AG08396 (cell line): ENCODE measurements around the gene MAD1L1.
A peak's percentile ranks its signal among the peaks of the same experiment; 100 is the strongest.

Source experiments
- DNase-seq: peaks from one replicate; pipeline ENCODE4 v3.0.0; 2012; ENCODE audit warnings: low spot score, mixed read lengths

The MAD1L1 gene

DNA sequence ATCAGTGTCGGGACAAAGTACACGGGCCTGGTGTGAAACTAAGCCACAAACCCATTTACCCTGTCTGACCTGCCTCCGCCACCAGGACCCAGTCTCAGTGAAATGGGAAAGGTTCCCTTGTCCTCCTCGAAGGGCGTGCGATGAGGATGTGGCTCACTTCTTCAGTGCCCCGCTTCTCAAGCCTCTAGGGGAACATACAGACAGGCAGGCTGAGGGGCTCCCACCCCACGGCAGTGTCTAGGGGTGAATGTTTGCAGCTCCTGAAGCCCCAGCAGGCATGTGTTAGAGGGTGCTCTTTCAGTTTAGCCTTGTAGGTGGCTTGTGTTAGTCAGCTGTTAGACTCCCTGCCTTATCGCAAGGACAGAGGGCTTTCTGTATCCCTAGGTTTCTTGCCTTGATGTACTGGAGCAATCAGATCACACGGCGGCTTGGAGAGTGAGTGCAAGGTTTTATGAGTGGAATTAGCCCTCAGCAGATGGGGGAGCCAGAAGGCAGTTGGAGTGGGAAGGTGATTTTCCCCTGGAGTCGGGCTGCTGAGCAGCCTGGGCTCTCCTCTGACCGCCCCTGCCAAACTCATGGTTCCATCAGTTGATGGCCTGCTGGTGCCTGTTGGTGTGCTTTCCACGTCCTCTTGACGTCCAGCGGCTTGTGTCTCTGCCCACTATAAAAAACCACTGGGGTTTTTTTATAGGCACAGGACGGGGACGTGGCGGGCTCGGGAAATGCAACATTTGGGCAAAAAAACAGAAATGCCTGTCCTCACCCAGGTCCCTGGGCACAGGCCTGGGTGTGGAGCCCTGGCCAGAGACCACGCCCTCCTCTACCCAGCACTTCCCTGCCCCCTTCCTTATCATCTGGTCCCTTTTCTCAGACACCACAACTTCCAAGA is 10.0 kb upstream of the MAD1L1 start:
- peak; percentile 52 for DNase-seq

DNA sequence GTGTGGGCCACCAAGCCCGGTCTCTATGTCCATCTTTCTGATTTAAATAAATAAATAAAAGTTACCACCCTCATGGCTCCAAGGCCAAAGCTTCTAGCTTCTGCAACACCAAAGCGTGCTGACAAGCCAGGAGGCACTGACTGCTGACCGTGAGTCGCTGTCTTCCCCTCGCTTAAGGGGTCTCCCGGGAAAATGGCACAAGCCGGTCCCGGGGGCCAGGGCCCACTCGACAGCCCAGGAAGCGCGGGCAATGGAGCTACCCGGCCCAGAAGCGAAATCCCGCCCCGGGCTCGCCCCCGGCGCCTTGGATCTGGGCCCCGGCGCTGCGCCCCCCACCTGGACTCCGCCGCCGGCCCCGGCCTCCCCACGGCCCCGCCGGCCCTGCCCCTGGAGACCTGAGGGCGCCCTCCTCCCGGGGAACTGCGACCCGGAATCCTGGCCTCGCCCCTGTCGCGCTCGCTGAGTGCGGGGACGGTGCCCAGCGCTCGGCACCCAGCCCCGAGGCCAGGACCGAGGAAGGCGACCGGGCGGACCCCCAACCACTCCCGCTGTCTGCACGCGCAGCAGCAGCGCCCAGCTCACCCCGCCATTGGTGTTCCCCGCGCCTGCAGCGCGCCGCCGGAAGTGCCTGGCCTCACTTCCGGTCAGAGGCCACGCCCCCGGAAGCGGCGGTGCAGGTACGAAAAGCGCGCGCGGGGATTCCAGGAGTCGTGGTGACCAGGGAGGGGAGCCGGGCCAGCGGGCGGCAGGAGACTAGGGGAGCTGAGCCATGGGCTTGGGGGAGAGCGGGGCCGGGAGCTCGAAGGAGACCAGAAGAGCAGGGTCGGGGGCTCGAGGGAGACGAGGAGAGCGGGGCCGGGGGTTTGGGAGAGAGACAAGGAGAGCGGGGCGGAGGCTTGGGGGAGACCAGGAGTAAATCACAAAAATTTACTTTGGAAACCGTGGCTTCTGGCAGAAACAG is 9.1 kb upstream of the MAD1L1 start, which contains the start of the genes MRM2 and NUDT1:
MRM2 (minus strand) TSS at position 626 of the 961 bp plus-strand sequence; CDS start at position 590, 36 bp downstream.
NUDT1 (plus strand) TSS at position 647 of the 961 bp plus-strand sequence. CDS start 2,349 bp downstream, outside the sequence.
- peak; percentile 92 for DNase-seq

DNA sequence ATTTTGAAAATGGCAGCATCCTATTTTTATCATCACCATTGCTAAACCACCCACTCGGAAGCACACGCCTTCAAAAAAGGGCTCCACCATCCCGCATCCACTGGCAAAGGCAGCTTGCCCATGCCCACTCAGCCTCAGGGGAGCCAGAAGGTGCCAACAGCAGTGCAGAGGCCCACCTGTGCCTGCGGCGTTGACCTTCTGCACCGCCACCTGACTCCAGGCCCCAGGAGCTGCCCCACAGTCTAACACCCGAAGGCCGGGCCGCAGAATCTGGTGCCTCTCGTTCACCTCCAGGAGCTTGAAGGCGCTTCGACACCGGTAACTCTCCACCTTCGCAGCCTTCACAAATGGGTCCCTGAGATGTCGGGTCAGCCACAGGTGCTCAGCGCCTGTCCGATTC is 6.5 kb upstream of the MAD1L1 start:
- no peak for DNase-seq

DNA sequence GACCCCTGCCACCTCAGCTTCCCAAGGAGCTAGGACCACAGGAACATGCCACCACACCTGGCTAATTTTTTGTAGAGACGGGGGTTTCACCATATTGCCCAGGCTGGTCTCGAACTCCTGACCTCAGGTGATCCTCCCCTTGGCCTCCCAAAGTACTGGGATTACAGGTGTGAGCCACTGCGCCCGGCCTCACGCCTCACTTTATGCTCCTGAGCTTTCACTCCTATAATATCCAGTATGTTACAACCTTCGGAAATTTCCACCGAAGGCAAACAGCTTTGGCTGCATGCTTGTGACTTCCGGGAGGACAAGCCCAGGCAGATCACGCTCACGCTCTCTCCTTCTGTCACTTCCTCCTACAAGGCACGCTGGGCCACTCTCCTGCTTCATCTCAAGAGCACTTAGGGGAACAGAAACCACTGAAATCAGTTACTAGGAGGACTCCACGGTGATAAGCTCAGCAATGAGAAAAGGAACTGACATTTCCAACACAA is 4.4 kb upstream of the MAD1L1 start:
- DNase-seq: no peak

DNA sequence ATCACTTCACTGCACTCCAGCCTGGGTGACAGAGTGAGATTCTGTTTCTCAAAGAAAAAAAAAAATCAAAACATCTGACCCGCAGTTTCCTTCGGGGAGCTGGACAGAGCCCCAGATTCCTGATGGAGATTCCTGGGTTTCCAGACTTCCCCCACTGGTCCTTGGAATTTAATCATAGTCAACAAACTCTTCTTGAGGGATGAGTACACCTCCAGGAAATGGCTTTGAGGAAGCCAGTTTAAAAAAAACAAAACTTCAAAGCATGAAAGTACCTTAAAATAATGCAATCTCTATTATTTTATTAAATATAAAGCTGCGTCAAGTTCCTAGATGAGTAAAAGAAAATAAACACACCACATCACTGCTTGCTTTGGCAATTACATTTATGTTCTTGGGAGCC is 1.2 kb upstream of the MAD1L1 start:
- DNase-seq: no peak

DNA sequence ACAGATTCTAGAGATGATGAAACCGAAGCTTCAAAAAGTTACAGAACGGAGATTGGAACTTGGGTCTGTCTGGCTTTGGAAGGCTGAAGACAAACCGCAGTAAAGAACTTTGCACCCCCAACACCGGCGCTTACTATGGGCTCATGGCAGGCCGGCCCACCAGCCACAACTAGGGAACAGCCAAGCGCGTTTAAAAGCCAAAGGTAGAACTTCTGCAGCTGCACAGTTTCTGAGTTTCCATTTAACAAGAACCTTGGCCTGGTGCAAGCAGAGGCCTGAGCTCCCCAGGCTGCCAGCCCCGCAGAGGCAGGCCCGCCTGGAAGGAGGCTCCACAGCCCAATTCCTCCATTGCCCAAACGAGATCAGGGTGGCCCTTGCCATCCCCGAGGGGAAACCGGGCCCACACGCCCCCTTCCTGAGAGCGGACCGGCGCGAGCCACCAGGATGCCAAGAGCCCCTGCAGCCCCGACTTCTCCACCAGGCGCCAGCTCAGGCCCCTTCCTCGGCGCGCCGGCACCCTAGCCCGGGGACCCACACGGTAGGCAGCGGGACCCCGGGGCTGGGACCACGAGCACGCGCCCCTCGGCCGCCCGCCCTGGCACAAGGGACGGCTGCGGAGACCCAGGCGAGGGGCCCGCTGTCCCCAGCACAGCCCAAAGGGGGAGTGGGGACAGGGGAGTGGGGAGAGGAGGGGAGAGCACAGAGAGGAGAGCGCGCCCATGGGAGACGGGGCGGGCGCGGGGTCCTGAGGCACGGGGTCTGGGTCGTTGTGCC is 566 bp downstream of the MAD1L1 start:
- DNase-seq: peak; percentile 49

DNA sequence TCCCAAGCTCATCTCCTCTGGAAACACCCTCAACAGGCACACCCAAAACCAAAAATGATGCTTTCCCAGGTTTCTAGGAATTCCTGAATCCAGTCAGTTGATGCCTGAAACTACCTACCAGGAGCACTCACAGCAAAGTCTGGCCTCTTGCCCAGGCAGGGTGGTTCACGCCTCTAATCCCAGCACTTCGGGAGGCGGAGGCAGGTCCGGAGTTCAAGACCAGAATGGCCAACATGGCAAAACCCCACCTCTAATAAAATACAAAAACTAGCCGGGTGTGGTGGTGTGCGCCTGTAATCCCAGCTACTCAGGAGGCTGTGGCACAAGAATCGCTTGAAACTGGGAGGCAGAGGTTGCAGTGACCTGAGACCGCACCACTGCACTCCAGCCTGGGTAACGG is 1.9 kb downstream of the MAD1L1 start:
- DNase-seq: no peak

DNA sequence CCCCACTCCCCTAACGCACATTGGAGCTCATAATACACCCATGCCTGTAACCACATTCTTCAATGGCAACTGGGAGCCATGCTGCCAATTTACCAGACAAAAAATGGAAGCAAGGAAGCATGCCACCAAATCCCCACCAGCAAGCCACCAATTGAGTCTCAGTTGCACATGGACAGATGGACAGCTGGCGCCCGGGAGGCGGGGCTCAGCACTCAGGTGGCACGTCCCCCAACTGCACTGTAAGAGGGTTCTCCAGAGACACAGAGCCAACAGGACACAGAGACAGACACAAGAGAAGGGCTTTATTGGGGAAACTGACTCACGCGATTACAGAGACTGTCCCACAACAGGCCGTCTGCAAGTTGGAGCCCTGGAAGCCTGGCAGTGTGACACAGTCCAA is 2.5 kb downstream of the MAD1L1 start:
- no peak for DNase-seq

DNA sequence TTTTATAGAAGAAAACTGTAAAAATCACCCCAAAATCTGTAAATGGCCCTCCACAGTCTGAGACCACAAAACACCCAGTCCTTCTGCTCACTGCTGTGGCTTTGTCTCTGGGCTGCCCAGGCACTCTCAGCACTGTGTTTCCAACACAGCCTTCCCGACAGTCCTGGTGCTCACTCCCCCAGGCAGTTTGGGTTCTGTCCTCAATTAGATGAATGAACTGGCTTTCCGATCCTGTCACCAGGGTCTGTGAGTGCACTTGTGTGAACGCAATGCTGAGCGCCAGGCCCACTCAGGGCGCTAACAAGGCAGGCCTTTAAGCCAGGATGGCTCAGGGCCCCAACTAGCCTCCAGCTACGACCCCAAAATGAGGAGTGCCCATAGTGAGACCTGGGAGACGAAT is 3.3 kb downstream of the MAD1L1 start:
- DNase-seq: no peak

DNA sequence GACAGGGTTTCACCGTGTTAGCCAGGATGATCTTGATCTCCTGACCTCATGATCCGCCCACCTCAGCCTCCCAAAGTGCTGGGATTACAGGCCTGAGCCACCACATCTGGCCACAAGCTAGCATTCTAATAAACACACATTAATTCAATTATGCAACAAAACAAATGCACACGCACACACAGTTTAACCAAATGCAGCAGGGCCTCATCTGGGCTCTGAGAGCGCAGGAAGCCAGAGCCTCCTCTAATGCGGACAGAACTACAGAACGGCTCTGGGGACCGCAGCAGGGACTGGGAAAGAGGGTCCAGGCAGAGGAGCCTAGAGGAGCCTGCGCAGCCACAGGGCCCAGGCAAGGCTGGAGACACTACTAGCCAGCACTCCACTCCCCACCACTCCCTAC is 3.8 kb downstream of the MAD1L1 start:
- DNase-seq: no peak

DNA sequence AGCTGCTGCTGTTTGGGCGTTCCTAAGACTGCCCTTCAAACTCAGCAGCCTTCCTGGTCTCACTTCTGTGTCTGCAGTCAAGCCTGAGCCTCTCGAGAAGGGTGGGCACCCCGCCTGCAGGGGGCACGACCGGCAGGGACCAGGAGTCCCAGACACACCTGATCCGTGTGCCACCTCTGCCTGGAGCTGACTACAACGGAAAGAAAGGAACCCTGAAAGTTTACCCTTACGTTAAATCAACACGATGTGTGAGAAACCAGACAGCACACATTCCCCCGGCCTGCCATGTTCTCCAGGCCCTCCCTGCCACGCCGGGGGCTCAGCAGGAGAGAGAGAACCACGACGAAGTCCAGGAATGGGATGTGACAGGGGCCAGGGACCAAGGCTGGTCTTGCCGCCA is 5.0 kb downstream of the MAD1L1 start:
- no peak for DNase-seq

DNA sequence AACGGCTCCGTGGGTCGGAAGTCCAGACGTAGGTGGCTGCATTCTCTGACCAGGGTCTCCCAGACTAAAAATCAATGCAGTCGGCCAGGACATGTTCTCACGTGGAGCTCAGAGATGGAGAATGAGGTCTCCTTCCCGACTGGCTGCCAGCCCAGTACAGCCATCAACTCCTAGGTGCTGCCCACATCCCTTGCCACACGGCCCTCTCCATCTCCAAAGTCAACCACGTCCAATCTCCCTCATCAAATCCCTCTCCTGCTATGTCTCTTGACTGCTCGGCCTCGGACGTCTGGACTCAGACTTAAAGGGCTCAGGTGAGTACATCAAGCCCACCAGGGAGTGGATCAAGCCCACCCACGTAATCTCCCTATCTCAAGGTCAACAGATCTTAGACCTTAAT is 6.9 kb downstream of the MAD1L1 start:
- DNase-seq: no peak

DNA sequence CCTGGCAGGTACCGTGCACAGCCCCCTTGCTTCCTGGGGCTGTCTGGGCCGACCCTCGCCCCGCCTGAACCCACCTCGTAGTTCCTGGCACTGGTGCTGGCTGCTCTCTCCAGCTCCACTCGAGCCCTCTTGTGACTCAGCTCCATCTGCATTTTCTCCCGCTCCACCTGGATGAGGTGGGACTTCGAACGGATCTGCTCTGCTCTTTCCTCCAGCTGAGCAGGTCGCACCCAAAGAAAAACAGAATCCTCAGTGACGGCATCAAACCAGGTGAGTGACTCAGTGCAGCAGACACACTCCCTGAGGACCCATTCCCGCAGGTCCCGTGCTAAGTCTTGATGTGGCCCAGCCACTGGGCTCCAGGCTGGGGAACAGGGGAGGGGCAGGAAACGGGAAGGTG is 7.4 kb downstream of the MAD1L1 start:
- DNase-seq: no peak

DNA sequence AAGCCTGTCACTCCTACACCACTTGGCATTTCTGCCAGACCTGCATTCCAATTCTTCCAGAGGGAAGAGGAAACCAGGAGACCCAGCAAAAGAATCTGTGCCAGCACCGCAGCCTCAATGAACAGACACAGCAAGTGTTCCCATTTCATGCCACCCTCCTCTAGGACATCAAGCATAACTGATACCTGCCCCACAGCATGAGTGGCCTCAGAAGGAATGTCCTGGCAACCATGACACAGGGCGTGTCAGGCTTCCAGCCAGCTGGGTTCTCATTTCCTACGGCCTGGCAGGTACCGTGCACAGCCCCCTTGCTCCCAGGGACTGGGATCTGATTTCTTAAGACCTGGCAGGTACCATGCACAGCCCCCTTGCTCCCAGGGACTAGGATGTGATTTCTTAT is 7.8 kb downstream of the MAD1L1 start:
- DNase-seq: no peak

DNA sequence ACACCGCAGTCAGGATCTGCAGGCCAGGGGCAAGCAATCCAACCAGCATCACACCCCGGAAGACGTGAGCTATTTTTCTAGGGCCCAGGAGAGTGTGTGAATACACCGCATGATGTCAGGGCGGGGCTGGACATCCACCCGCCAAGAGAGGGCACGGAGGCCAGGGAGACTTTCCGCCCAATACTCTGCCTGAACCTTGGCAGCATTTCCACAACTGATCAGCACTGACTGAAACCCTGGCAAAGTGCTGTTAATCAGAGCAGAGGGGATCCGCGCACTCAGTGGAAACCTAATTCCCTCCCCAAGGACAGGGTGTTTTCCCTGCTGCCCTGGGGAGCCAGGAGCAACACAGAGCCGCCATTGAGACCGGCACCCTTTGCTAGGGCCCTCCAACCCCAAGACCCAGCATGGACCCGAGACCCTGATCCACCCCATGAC is 8.2 kb downstream of the MAD1L1 start:
- no peak for DNase-seq

DNA sequence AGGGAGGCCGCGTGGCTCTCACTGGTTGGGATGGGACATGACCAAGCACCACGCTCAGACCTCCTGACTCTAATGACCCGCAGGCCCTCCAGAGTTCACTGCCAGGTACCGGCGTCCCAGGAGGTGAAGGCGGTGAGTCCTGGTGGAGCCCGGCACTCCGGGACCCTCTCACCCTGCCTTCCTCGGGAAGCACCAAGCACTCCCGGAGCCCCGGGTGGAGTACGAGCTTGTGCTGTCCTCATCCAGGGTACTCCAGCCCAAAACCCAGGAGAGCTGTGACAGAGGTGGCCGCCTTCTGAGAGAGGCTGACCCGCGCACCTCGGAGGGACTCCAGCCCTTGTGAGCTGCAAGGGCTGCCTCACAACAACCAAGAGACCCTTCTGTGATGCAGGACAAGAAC is 9.4 kb downstream of the MAD1L1 start:
- no peak for DNase-seq

DNA sequence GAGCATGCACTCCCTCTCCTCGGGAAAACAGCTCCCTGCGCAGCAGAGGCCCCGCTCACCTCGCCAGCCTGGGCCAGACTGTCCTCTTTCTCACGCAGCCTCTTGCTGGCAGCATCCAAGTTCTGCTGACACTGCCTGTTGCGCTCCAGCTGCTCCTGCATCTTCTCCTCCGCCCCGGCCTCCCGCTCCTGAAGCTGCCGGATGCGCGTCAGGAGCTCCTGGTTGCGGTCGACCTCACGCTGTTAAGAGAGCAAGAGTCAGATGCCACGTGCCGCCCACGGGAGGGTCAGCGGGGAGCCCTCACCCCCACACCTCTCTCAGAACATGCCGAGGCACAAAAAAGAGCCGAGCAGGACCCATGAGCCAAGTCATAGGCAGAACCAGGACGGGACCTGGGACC is 10.2 kb downstream of the MAD1L1 start:
- DNase-seq: no peak

DNA sequence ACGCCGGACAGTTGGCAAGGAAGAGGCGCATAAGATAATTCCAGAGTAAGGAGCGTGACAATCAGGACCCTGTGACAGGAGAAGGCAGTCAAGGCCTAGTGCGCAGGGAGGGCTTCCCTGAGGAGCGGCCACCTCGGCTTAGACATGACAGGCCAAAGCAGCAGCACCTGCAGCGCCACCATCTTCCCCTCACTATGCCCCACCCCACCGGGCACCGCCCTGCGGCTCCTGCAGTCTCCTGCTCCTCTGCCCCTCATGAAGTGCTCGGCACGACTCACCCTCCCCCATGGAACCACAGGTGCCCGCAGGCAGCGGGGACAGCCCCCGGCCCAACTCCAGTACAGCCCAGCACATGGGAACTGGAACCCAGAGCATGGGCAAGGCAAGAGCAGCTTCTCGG is 11.8 kb downstream of the MAD1L1 start:
- no peak for DNase-seq

DNA sequence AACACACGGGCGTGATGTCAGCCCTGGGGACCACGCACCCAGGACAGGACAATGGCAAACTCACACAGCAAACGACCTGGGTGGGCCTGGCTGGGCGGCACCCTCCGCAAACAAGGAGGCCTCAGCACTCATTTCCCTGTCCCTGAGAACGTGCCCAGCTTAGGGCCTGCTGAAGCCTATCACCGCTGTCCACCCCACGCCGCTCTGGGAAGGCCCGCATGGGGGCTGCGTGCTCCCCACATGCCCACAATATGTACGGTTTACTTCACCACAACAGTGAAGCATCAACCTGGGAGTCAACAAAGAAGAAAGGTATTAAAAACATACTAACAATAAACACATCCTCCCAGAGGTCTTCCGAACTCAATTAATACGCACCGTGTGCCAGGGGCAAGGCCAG is 12.2 kb downstream of the MAD1L1 start:
- no peak for DNase-seq

DNA sequence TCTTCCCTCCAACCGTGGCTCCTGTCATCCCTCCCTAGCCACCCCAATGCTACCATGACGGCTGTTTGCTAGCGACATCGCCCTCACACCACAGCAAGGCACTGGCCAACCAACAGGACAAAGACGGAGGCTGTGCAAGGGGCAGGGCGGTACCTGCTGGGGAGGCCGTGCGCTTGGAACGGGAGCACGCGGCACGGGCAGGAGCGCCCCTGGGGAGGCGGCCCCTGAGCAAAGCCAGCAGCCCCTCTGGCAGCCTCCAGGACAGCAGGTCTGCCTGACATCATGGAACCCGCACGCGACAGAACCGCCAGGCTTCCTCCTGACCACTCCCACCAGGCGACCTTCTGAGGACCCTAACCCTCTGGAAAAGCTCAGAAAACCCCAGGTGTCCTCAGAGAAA is 12.7 kb downstream of the MAD1L1 start:
- DNase-seq: no peak

DNA sequence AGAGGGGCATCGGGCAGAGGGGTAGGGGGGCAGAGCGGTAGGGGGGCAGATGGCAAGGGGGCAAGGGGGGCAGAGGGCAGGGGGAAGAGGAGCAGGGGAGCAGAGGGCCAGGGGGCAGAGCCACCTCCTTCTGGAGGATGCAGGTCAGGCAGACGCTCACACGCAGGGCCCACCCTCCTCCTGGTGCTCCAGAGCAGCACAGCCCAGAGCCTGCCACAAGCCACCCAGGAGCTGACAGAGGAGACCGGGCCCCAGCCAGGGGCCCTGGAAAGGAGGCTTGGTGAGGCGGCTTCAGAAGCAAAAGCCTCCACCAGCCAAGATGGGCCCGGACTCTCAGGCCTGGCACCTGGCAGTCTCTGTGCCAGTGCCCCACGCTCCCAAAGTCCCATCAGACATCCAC is 13.1 kb downstream of the MAD1L1 start:
- DNase-seq: no peak

DNA sequence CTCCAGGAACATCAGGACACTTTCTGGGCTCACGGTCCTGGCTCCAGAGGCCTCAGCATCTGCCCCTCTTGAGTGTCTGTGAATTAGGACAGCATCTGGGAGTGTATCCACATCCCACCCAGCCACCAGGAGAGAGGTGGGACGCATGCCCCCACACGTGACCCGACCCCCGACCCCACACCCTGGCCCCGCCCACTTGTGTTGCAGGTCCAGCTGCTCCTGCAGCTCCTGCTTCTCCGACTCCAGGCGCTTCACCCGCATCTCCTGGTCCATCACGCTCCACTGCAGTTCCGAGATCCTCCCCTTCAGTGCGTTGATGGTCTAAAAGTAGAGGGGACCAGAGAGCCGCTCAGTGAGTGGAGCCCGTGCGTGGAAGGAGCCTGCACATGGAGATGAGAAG is 13.6 kb downstream of the MAD1L1 start:
- no peak for DNase-seq
